Inflammatory macrophage (primary cell): ENCODE data around the gene RNF227.
A peak's percentile ranks its signal among the peaks of the same experiment; 100 is the strongest.
"Not testable (repeated sequence)": the region's sequence is repeated elsewhere in the genome, so short reads cannot be mapped to it uniquely, and the experiment has no call there.

Source experiments
- DNase-seq, 2 donors: peaks; one replicate each; pipeline ENCODE4 v3.0.0-alpha.2; 2020 to 2022
- total RNA-seq, 18 experiments: gene quantifications; one replicate each; lab custom pipeline; 2026; ENCODE audit warnings: mixed read lengths in 6 of 18, inconsistent platforms in 2 of 18; lab: John Stamatoyannopoulos, UW

The RNF227 gene
- total RNA-seq: 0.40 to 5.6 (median 3.0) reads per million in 18 experiments

DNA sequence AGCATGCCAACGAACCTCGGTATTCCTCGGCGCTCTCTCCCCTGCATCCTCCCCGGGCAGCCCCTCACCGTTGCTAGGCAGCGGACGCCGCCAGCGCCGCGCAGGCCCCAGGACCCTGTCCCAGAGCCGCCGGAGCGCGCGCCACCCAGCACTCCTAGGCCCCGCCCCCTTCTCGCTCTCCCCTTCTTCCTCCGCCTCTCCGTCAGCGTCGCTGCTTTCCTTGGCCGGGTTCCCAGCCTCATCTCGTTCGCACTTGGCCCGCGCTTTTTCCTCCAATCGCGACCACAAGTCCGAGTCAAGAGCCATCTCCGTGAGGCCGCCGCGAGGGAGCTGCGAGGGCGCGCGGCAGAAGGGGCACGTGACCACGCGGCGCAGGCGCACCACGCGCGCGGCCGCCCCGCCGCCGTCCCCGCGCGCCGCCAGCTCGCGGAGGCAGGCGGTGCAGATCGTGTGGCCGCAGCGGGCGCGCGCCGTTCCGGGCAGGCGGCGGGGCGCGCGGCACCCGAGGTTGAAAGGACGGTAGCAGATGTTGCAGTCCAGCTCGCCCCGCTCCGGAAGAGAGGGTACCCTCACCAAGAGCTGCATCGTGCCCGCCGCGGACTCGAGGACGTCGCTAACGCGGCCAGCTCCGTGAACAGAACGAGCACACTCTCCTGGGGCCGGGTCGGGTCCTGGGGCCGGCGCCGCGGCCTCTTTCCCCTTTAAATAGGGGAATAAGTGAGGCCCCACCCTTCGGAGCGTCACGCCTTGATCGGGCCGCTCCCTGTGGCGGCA is at the start of gene RNF227:
RNF227 (minus strand) TSS at position 679 of the 774 bp plus-strand sequence; CDS start at position 585, 94 bp downstream.
- peak; percentile 82 to 86 for DNase-seq

DNA sequence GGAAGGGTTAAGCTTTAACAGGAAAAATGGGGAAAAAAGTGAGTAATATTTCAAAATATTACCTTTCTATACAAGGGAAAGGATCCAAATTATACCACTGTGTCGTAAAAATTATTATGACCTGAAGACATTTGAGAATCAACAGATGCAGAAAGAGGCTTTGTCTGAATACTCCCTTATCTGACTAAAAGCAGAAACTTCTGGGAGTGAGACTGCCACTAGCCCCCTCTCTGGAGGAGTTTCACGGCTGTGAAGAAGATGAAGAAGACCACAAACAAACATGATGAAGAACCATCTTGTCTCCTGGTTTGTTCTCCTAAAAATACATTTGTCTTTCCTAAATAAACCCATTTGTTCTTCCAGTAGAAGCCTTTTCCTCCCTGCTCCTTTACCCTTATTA is 45.3 kb upstream of the RNF227 start:
- DNase-seq: no peak

DNA sequence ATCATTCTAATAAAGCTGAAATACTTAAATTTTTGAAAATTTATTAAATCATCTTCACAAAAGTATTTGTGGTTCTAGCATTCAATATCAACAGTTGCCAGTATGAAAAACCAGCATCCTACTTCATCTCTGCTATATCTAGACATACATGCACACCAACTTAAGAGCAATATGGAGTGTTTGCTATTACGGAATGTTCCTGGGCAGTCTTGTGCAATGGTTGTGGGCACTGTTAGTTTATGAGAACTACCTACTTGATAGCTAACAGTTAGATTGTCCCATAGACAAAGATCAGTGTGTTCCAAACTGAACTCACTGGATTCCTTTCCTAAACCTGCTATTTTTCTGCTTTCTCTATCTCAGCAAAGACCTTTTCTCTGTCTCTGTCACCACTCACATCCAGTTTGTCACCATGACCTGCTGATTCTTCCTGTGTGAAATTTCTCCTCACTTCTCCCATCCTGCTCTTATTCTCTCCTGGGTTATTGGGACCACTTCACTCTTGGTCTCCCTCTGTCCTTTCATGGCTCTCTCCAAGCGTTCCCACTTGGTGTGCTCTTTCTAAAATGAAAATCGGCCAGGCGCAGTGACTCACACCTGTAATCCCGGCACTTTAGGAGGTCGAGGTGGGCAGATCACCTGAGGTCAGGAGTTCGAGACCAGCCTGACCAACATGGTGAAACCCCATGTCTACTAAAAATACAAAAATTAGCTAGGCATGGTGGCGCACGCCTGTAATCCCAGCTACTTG is 43.6 kb upstream of the RNF227 start:
- DNase-seq: peak; percentile 51 to 69

- no peak for DNase-seq
These were observed 40.3 kb upstream of the RNF227 start for GRCh38 chr17:7956228-7956965.

DNA sequence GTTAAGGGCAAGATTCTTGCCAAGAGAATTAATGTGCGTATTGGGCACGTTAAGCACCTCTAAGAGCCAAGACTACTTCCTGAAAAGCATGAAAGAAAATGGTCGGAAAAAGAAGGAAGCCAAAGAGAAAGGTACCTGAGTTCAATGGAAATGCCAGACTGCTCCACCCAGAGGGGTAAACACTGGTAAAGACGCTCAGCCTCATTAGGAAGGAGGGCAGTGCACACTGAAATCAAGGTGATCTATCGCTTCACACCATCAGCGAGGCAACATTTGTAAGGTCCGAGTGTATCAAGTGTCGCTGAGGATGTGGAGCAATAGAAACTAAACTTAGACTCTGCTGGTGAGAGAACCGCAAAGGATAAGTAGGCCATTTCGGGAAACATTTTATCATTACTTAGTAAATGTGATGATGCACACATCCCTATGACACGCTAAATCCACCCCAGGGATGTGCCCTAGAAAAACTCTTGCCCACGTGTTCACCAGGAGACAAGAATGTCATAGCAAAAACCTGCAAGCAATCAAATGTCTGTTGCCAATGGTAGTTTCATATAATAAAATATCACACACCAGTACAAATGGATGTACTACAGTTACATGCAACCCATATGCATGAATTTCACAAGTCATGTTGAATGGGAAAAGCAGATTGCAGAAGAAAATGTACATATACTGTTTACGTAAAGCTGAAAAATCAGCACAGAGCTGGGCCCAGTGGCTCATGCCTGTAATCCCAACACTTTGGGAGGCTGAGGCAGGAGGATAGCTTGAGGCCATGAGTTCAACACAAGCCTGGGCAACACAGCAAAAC is 39.5 kb upstream of the RNF227 start:
- DNase-seq: no peak

GRCh38 chr17:7953266-7953665 is 37.2 kb upstream of the RNF227 start:
- not testable (repeated sequence) for DNase-seq

- DNase-seq: no peak
These were observed 35.2 kb upstream of the RNF227 start for GRCh38 chr17:7951143-7951792.

GRCh38 chr17:7950578-7950977 is 34.5 kb upstream of the RNF227 start:
- DNase-seq: no peak

- DNase-seq: no peak
These were observed 31.6 kb upstream of the RNF227 start for GRCh38 chr17:7947651-7948050.

GRCh38 chr17:7946441-7946840 is 30.4 kb upstream of the RNF227 start:
- DNase-seq: no peak

DNA sequence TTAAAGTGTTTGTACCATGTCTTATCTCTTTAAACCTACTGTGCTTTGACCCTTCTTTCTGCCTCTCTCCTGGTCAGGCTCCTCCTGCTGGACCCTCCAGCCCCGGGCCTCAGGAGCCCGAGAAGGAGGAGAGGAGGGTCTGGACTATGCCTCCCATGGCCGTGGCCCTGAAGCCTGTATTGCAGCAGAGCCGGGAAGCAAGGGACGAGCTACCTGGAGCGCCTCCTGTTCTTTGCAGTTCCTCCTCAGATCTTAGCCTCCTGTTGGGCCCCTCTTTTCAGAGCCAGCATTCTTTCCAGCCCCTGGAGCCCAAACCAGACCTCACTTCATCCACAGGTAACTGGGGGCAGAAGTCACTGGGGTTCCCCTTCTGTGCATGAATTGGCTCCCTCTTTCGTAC is 29.6 kb upstream of the RNF227 start:
- DNase-seq: no peak

DNA sequence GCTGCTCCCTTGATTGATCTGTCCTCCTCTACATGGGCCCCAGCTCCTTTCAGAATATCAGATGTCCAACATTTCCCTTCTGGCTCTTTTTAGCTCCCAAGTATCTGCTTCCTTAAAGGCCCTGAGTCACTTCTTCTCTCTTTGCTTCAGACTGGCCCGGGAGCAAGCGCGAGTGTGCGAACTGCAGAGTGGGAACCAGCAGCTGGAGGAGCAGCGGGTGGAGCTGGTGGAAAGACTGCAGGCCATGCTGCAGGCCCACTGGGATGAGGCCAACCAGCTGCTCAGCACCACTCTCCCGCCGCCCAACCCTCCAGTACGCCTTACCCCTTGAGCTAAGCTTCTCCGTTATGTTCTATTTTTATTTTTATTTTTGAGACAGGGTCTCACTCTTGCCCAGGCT is 28.2 kb upstream of the RNF227 start:
- DNase-seq: no peak

- DNase-seq: no peak
These were observed 27.2 kb upstream of the RNF227 start for GRCh38 chr17:7943291-7943690.

GRCh38 chr17:7940743-7941142 is 24.7 kb upstream of the RNF227 start:
- DNase-seq: no peak

- DNase-seq: no peak
These were observed 23.9 kb upstream of the RNF227 start for GRCh38 chr17:7940034-7940433.

GRCh38 chr17:7935859-7936258 is 19.8 kb upstream of the RNF227 start:
- DNase-seq: no peak

GRCh38 chr17:7932949-7933348 is 16.9 kb upstream of the RNF227 start:
- DNase-seq: peak; percentile 71 to 80

DNA sequence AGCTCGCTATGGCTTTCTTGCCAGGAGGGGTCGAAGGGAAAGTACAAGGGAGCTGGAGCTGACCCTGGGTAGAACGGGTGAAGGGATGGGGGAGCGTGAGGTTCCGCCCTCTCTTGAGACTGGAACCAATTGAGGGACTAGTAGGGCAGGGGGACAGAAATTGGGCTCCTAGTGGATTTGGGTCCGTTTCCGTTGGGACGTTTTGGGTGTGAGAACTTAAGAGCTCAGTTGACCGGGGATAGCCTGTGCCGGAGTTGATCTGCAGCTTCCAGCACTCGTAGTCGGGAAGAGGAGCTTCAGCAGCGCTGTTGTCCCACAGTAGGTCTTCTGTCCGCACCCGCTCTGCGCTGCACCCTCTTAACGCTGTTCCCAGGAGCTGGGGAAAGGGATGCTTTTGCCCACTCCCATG is 16.4 kb upstream of the RNF227 start:
- peak; percentile 35 to 37 for DNase-seq

DNA sequence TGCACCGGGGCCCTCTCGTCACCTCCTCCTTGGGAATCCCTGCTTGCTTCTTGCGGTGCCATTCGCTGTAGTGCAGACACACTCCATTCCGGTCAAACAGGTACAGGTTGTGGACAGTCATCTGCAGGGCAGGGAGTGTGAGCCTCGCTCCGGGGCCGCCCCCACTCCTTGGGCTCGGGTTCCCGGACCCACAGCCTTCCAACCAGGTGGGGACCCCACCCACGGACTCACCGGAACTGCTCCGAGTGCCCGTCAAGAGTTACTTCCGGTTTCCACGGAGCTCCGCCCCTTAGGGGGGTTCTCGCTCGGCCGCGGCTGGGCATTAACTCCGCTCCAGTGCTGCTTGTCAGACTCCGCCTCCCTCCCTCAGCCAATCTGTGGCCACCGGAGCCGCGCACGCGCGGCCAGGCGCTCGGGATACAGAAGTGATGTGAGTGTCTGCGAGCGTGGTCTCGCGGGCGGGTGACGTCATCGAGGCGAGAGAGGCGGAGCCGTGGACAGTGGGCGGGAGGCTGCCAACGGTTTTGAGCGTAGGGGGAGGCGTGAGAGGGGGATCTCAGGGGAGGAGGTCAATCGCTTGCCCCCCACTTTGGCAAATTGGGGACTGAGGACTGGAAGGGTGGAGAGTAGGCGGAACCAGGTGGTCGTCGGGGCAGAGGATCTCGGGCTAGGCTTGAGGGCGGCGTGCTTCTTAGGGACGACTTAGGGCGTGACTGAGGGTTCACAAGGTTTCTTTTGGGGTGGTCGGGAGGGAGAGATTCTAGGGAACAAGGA is 15.8 kb upstream of the RNF227 start, which contains the start of the genes CNTROB and TRAPPC1:
CNTROB (plus strand) TSS at position 498 of the 774 bp plus-strand sequence. CDS start 874 bp downstream, outside the sequence.
TRAPPC1 (minus strand) TSS at position 238 of the 774 bp plus-strand sequence; CDS start at position 121, 117 bp downstream.
- peak; percentile 99 to 100 for DNase-seq

GRCh38 chr17:7930841-7931631 is 14.9 kb upstream of the RNF227 start:
- DNase-seq: no peak
